NCI-H774 (cell line): ENCODE results near the gene VTI1A.

Source experiments
- DNase-seq: peaks from one replicate; lab custom pipeline; 2025; lab: John Stamatoyannopoulos, UW

Gene VTI1A

GRCh38 chr10:112639298-112639697, 192.3 kb downstream of the VTI1A start:
- no peak for DNase-seq

- no peak for DNase-seq
These were observed 193.6 kb downstream of the VTI1A start for GRCh38 chr10:112640638-112641037.

- no peak for DNase-seq
These were observed 196.7 kb downstream of the VTI1A start for GRCh38 chr10:112643600-112644264.

- no peak for DNase-seq
These were observed 197.2 kb downstream of the VTI1A start for GRCh38 chr10:112644265-112644645.

- no peak for DNase-seq
These were observed 202.2 kb downstream of the VTI1A start for GRCh38 chr10:112649006-112649821.

GRCh38 chr10:112649822-112650152, 202.8 kb downstream of the VTI1A start:
- DNase-seq = no peak

- no peak for DNase-seq
These were observed 203.6 kb downstream of the VTI1A start for GRCh38 chr10:112650588-112651030.

GRCh38 chr10:112653215-112653614, 206.2 kb downstream of the VTI1A start:
- no peak for DNase-seq

GRCh38 chr10:112653851-112654250, 206.8 kb downstream of the VTI1A start:
- no peak for DNase-seq

- DNase-seq = no peak
These were observed 207.8 kb downstream of the VTI1A start for GRCh38 chr10:112654794-112655193.

GRCh38 chr10:112655722-112656121, 208.7 kb downstream of the VTI1A start:
- no peak for DNase-seq

- DNase-seq = no peak
These were observed 211.4 kb downstream of the VTI1A start for GRCh38 chr10:112658465-112658864.

GRCh38 chr10:112658900-112659638, 212.1 kb downstream of the VTI1A start:
- DNase-seq = no peak

GRCh38 chr10:112663234-112664125, 216.5 kb downstream of the VTI1A start:
- DNase-seq = no peak

- no peak for DNase-seq
These were observed 219.1 kb downstream of the VTI1A start for GRCh38 chr10:112666094-112666493.

- DNase-seq = no peak
These were observed 223.0 kb downstream of the VTI1A start for GRCh38 chr10:112669989-112670388.

GRCh38 chr10:112671743-112672142, 224.7 kb downstream of the VTI1A start:
- DNase-seq = no peak

- DNase-seq = no peak
These were observed 225.7 kb downstream of the VTI1A start for GRCh38 chr10:112672706-112673105.

- DNase-seq = no peak
These were observed 228.6 kb downstream of the VTI1A start for GRCh38 chr10:112675560-112676083.

GRCh38 chr10:112677689-112678088, 230.7 kb downstream of the VTI1A start:
- no peak for DNase-seq

- no peak for DNase-seq
These were observed 231.6 kb downstream of the VTI1A start for GRCh38 chr10:112678581-112678980.

- no peak for DNase-seq
These were observed 232.0 kb downstream of the VTI1A start for GRCh38 chr10:112678987-112679386.
